ENCODE results near the gene TMEM165.

- TF ChIP-seq TAF1 (IDR thresholded peaks at IDR 0.05; ENCODE audit: low read depth, low read length), result no peak
- 0 out of 2 replicates have a peak, but pooled peaks have one; percentile 11 for TF ChIP-seq POLR2AphosphoS5 (IDR thresholded peaks at IDR 0.05; ENCODE audit: low read depth, low read length)
- TF ChIP-seq POLR2A (IDR thresholded peaks at IDR 0.05; ENCODE audit: low read depth, low read length), result no peak
- TF ChIP-seq SPI1 (IDR thresholded peaks at IDR 0.05; ENCODE audit: low read depth, low read length), result no peak
Measured at GRCh38 chr4:55397520-55398321, 2.0 kb downstream of the TMEM165 start.
